Thymus (tissue), 14 donors: ENCODE data around the gene MYL11. TPM values are rescaled to one million over a fixed set of nuclear protein-coding genes. Genes with fewer than 3 reads are reported as not detected.
"Not testable (repeated sequence)": the region's sequence is repeated elsewhere in the genome, so short reads cannot be mapped to it uniquely, and the experiment has no call there.

ENCODE experiments used
- DNase-seq, 9 donors: peaks; one replicate each; pipeline ENCODE4 v3.0.0-alpha.2; 2013; ENCODE audit warnings: low spot score in 9 of 9, low read depth in 6 of 9, missing footprints in 1 of 9
- H3K27ac ChIP-seq, 2 donors: one replicate each; pipeline ENCODE4 v1.5.1; 2013; ENCODE audit warnings: control low read depth in 1 of 2, low read depth in 1 of 2, low read length in 1 of 2, mild to moderate bottlenecking in 1 of 2, moderate library complexity in 1 of 2
- H3K27me3 ChIP-seq, 2 donors: one replicate each; pipeline ENCODE4 v1.5.1; 2013; ENCODE audit warnings: low read length in 1 of 2; ENCODE audit not compliant: control insufficient read depth in 2 of 2, insufficient read depth in 1 of 2
- H3K36me3 ChIP-seq, 2 donors: one replicate each; pipeline ENCODE4 v1.5.1; 2013; ENCODE audit warnings: low read length in 1 of 2, mild to moderate bottlenecking in 1 of 2, moderate library complexity in 1 of 2; ENCODE audit not compliant: control insufficient read depth in 2 of 2, insufficient read depth in 2 of 2
- H3K4me1 ChIP-seq, 2 donors: one replicate each; pipeline ENCODE4 v1.5.1; 2013; ENCODE audit warnings: low read length in 2 of 2; ENCODE audit not compliant: control insufficient read depth in 2 of 2, insufficient read depth in 2 of 2
- H3K4me3 ChIP-seq, 2 donors: one replicate each; pipeline ENCODE4 v1.5.1; 2013; ENCODE audit warnings: low read length in 2 of 2, control low read depth in 1 of 2, mild to moderate bottlenecking in 1 of 2
- H3K9me3 ChIP-seq, 2 donors: one replicate each; pipeline ENCODE4 v1.5.1; 2013; ENCODE audit warnings: low read length in 1 of 2, mild to moderate bottlenecking in 1 of 2; ENCODE audit not compliant: control insufficient read depth in 2 of 2, insufficient read depth in 1 of 2
- WGBS: extraction: QIAGEN DNeasy Blood & Tissue Kit; methylation state at CpG from one replicate; pipeline ENCODE4 v1.1.7; 2013; 5-methylcytosine and 5-hydroxymethylcytosine counted together
- long read RNA-seq, 10 donors: transcript quantifications; one replicate each; lab custom pipeline, GENCODE V29; 2026
- polyA plus RNA-seq: library from polyadenylated mRNA; stranded (reverse); fragments of 200-250 nt; gene quantifications from one replicate; pipeline ENCODE4 v1.2.3, GENCODE V29; 2013
- total RNA-seq: library from RNA; stranded (reverse); fragments of 120-200 nt; gene quantifications from one replicate; pipeline ENCODE4 v1.2.4, GENCODE V29; 2013
- donor health status: healthy.

The MYL11 gene, protein sequence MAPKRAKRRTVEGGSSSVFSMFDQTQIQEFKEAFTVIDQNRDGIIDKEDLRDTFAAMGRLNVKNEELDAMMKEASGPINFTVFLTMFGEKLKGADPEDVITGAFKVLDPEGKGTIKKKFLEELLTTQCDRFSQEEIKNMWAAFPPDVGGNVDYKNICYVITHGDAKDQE
- 11.7 TPM for total RNA-seq
- polyA plus RNA-seq, result 12.5 TPM
- long read RNA-seq, donor 1, result 0 reads
- long read RNA-seq, donor 2, result 0 reads
- long read RNA-seq, donor 3, transcript MYLPF-201 (7 exons, 682 nt), result major isoform, 12 of 12 reads
- long read RNA-seq, donor 3, partial matches to known transcripts, result 0 of 12 reads
- long read RNA-seq, donor 3, other reads (novel, unspliced or antisense), result 0 of 12 reads
- long read RNA-seq, donor 4, result 0 reads
- long read RNA-seq, donor 5, transcript MYLPF-201 (7 exons, 682 nt), result major isoform, 11 of 20 reads
- long read RNA-seq, donor 5, partial matches to known transcripts, result 5 of 20 reads
- long read RNA-seq, donor 5, other reads (novel, unspliced or antisense), result 0 of 20 reads
- long read RNA-seq, donor 6, transcript MYLPF-201 (7 exons, 682 nt), result major isoform, 10 of 11 reads
- long read RNA-seq, donor 6, partial matches to known transcripts, result 0 of 11 reads
- long read RNA-seq, donor 6, other reads (novel, unspliced or antisense), result 0 of 11 reads
- long read RNA-seq, donor 7, transcript MYLPF-201 (7 exons, 682 nt), result major isoform, 25 of 26 reads
- long read RNA-seq, donor 7, partial matches to known transcripts, result 0 of 26 reads
- long read RNA-seq, donor 7, other reads (novel, unspliced or antisense), result 0 of 26 reads
- long read RNA-seq, donor 8, transcript MYLPF-201 (7 exons, 682 nt), result major isoform, 20 of 22 reads
- long read RNA-seq, donor 8, partial matches to known transcripts, result 0 of 22 reads
- long read RNA-seq, donor 8, other reads (novel, unspliced or antisense), result 0 of 22 reads
- long read RNA-seq, donor 9, partial matches to known transcripts, result 0 of 1 reads
- long read RNA-seq, donor 9, other reads (novel, unspliced or antisense), result 0 of 1 reads
- long read RNA-seq, donor 10, partial matches to known transcripts, result 0 of 1 reads
- long read RNA-seq, donor 10, other reads (novel, unspliced or antisense), result 0 of 1 reads

- 96% methylated on average over 6 of the region's 6 CpGs for WGBS
- no peak for DNase-seq
- peaks cover 2 to 3% of the 10 kb centered on the region in 2 donors for H3K9me3 ChIP-seq
Observed at GRCh38 chr16:30374538-30374937, at the start of gene MYL11. Gene MYL11 (plus strand): TSS chr16:30374802. CDS start chr16:30374858, 56 bp downstream.

GRCh38 chr16:30334473-30334989 lies 40.1 kb upstream of the MYL11 start:
- not testable (repeated sequence) for H3K4me1 ChIP-seq, H3K36me3 ChIP-seq, H3K9me3 ChIP-seq, H3K27me3 ChIP-seq
- peak overlapping the region; percentile 32 to 65 for H3K27ac ChIP-seq
- peak overlapping the region; percentile 60 to 70 for H3K4me3 ChIP-seq
- 0% methylated on average over 20 of the region's 33 CpGs for WGBS
- DNase-seq, result peak in 7 of 9 donors; percentile 38 to 90 (median 70)

More at GRCh38 chr16:30374538-30374937, at the start of gene MYL11:
- peaks cover 0 to 6% of the 10 kb centered on the region in 2 donors for H3K36me3 ChIP-seq
- no peak within 1 kb of the TSS for H3K4me3 ChIP-seq
- no peaks in the 10 kb centered on the region for H3K27me3 ChIP-seq
- no peak within 1 kb of the TSS for H3K27ac ChIP-seq
- peaks cover 31 to 51% of the 10 kb centered on the region in 2 donors for H3K4me1 ChIP-seq

- DNase-seq, result peak in 8 of 9 donors; percentile 36 to 84 (median 60)
- H3K27me3 ChIP-seq, H3K9me3 ChIP-seq, H3K36me3 ChIP-seq: not testable (repeated sequence)
- under 1% methylated on average over 70 of the region's 70 CpGs for WGBS
- peak overlapping the region; percentile 60 to 70 for H3K4me3 ChIP-seq
- peak overlapping the region; percentile 91 to 97 for H3K27ac ChIP-seq
- H3K4me1 ChIP-seq, result peaks cover 6 to 11% of the 10 kb centered on the region in 2 donors
Observed at GRCh38 chr16:30335028-30335597, 39.5 kb upstream of the MYL11 start.

- H3K36me3 ChIP-seq, result no peaks in the 10 kb centered on the region
- H3K9me3 ChIP-seq, result no peaks in the 10 kb centered on the region
- H3K4me3 ChIP-seq, result peak overlapping the region; percentile 35 to 70
- no peaks in the 10 kb centered on the region for H3K27me3 ChIP-seq
- peak overlapping the region; percentile 60 to 97 for H3K27ac ChIP-seq
- DNase-seq, result no peak
- 40% methylated on average over 17 of the region's 17 CpGs for WGBS
- H3K4me1 ChIP-seq, result peaks cover 10 to 17% of the 10 kb centered on the region in 2 donors
Observed at GRCh38 chr16:30335598-30336474, 38.8 kb upstream of the MYL11 start.

DNA sequence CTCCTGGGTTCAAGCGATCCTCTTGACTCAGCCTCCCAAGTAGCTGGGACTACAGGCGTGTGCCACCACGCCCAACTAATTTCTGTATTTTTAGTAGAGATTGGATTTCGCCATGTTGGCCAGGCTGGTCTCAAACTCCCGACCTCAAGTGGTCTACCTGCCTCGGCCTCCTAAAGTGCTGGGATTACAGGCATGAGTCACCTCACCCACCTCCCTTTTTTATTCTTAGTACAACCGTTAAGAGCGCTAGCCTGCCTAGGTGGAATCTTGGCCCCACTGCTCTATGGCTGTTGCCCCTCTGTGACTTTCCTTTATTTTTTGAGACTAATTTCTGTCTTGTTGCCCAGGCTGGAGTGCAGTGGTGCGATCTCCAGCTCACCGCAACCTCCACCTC lies 36.6 kb upstream of the MYL11 start:
- H3K4me3 ChIP-seq, H3K27ac ChIP-seq, H3K36me3 ChIP-seq, DNase-seq, H3K27me3 ChIP-seq, H3K9me3 ChIP-seq: not testable (repeated sequence)
- WGBS, result 98% methylated on average over 10 of the region's 10 CpGs
- H3K4me1 ChIP-seq, result peaks cover 14 to 32% of the 10 kb centered on the region in 2 donors

- not testable (repeated sequence) for H3K4me3 ChIP-seq, H3K36me3 ChIP-seq, H3K27ac ChIP-seq, DNase-seq, H3K9me3 ChIP-seq, H3K27me3 ChIP-seq
- 98% methylated on average over 5 of the region's 5 CpGs for WGBS
- H3K4me1 ChIP-seq, result peaks cover 17 to 40% of the 10 kb centered on the region in 2 donors
Observed at GRCh38 chr16:30338715-30339114, 35.9 kb upstream of the MYL11 start.

- H3K4me1 ChIP-seq, result peaks cover 20 to 39% of the 10 kb centered on the region in 2 donors
- no peaks in the 10 kb centered on the region for H3K36me3 ChIP-seq
- H3K9me3 ChIP-seq, result peaks cover 0 to 5% of the 10 kb centered on the region in 2 donors
- no peaks in the 10 kb centered on the region for H3K27me3 ChIP-seq
- no peak overlapping the region for H3K4me3 ChIP-seq
- 23% methylated on average over 13 of the region's 13 CpGs for WGBS
- DNase-seq, result peak in 3 of 9 donors; percentile 51 to 72 (median 51)
- peak overlapping the region; percentile 36 to 56 for H3K27ac ChIP-seq
Observed at GRCh38 chr16:30340621-30341020, 34.0 kb upstream of the MYL11 start.

GRCh38 chr16:30341971-30342370 lies 32.6 kb upstream of the MYL11 start:
- not testable (repeated sequence) for H3K27ac ChIP-seq, H3K4me3 ChIP-seq, DNase-seq, H3K36me3 ChIP-seq, H3K9me3 ChIP-seq, H3K27me3 ChIP-seq
- peaks cover 15 to 34% of the 10 kb centered on the region in 2 donors for H3K4me1 ChIP-seq
- WGBS, result 97% methylated on average over 8 of the region's 8 CpGs
